Globus pallidus (tissue), 1 donor: ENCODE results near the gene PLAU.
"Not testable (repeated sequence)": the region's sequence is repeated elsewhere in the genome, so short reads cannot be mapped to it uniquely, and the experiment has no call there.

ENCODE experiments used
- DNase-seq: peaks from one replicate; pipeline ENCODE4 v3.0.0-alpha.2; 2015; ENCODE audit warnings: low spot score

The PLAU gene

DNA sequence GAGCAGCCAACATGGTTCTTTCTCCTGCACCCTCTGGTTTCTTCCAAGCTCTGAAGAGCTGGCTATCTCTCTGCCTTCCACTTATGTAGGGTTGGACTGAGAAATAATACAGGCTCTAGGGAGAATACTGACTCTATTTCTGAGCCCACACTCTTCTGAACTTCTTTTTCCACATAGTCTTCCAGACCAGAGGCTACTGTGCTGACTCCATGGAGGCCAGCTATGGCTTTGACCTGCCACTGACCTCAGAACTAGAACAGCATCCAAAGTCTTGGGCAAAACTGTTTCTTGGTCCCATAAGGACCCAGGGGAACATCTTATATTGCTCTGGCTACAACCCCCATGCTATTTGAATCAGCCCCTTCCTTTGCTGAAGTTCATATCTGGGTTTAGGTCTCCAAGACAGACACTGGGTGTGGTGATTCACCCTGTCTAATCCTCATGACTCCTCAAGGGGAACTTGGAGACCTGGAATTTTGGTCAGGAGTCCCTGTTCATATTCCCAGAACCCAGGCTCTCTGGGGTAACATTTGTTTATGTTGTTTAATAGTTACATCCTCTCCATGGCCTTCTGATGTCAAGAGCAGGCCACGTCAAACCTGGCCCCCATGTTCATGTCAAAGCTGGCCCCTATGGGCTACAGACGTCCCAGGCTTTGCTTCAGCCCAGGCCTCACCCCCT lies 12.1 kb upstream of the PLAU start:
- no peak for DNase-seq

DNA sequence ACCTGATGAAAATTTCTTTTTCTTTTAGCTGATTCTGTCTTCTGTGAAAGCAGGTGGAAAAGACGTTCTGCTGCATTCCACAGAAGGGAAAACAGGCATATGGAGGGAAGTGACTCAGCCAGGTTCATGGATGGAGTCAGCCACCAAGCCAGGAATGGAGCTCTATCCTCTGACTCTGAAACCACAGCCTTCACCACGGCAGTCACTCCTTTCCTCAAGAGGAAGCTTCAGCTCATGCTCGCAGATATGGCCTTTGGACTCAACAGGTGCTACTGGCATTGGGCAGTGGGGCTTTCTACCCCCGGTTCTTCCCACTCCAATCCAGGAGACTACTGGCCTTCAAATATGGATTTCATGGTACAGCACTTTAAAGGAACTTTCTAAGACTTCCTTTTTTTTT lies 11.5 kb upstream of the PLAU start:
- DNase-seq = no peak

DNA sequence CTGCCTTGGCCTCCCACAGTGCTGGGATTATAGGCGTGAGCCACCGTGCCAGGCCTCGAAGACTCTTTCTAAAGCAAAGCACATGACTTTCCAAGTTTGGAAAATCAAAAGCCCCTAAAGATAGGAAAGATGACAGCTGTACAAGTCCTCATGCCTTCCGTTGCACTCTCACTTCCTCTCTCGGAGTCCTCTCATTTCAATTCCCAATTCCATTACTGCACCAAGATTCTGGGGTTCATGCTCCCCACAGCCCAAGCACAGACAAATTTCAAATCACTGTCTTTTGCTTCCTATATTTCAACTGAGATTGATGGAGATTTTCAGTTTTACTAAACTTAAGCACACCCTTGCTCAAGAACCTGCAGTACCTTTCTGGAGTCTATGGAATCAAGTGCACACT lies 10.9 kb upstream of the PLAU start:
- no peak for DNase-seq

DNA sequence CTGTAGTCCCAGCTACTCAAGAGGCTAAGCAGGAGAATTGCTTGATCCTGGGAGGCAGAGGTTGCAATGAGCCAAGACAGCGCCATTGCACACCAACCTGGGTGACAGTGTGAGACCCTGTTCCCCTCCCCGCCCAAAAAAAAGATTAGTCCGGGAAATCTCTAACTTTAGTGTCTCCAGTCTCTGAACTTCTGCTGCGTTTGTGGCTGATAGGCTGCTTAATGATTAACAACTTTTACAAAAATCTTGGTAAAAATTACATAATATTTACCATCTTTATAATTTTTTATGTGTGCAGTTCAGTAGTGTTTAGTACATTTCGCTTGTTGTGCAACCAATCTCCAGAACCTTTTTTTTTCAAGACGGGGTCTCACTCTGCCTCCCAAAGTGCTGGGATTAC lies 9.7 kb upstream of the PLAU start:
- no peak for DNase-seq

DNA sequence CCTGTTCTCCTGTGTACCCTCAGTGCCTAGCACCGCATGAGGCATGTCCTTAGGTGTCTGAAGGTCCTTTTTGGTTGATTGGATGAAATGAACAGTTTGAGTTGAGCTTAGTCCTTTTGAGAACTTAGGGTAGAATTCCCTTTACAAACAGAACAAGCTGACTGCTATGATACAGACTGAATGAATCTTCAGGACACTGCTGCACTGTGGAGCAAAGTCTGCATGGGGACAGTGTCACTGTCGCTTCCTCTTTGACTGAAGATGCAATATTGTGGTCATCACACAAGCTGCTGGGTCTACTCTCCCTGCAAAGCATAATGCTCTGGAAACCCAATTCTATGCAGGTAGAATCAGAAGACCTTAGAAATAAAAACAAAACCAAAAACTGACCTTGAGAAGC lies 8.6 kb upstream of the PLAU start:
- no peak for DNase-seq

DNA sequence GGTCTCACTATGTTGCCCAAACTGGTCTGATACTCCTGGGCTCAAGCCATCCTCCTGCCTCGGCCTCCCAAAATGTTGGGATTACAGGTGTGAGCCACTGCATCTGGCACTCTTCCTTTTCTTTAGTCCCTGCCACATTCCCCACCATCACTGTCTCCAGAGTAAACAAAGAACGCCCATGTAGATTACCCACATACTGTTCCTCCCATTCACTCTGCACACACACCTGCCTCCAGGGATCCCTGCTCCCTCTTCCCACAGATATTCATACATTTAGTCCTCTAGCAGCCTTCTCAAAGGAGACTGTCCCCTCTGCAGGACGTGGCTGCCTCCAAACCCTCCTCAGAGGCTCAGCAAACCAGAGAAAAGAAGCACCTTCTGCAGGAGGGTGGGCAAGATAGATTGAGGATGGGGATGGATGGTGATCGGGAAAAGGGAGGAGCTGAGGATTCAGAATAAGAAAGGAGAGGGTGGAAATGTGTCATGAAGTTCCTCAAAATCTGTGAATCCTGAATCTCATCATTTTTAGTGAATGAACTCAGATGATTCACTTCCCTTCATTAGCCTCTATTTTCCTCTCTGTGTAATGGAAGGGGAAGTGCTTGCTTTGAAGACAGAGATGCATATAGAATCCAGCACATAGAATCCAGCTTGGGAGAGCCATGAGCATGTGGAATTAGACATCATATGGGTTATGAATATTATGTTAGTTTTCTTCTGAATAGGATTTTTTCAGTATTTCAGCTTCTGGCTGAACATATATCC lies 5.5 kb upstream of the PLAU start:
- DNase-seq = no peak

DNA sequence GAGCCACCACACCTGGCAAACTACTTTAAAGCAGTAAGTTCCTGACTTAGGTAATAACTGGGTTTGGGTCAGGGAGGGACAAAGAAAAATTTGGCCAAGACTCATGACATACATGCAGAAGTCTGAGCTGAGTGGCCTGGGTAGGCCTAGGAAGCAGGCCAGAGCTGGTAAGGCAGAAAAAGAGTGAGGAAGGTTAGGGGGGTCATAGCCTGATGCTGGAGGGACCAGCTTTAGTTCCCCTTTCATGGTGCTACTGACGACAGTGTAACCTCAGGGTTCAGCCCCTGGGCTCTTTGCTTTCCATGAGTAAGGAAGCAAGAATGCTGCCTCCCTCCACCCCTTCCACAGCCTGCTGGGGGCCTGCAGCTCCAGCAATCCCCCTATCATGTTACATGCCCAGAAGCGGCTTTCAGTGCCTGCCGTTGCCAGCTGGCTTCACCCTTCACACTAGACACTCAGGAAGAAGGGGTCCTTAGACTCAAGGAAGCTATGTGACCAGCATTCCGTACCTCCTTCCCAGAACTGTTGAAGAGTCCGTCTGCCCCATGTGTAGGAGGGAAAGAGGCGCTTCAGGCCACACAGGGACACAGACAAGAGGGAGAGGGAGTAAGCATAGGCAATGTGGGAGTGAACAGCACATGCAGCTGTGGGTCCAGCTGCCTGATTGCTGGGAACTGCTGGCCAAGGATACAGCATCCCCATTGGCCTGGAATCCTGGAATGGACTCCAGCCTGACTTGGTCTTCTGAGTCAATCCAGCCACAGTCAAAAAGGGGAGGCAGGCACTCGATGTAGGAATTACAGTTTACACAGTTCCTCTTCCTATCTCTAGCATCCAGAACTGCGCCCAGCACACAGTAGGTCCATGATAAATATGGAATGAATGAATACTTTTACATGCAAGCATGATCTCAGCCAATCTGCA lies 4.1 kb upstream of the PLAU start:
- DNase-seq = no peak

DNA sequence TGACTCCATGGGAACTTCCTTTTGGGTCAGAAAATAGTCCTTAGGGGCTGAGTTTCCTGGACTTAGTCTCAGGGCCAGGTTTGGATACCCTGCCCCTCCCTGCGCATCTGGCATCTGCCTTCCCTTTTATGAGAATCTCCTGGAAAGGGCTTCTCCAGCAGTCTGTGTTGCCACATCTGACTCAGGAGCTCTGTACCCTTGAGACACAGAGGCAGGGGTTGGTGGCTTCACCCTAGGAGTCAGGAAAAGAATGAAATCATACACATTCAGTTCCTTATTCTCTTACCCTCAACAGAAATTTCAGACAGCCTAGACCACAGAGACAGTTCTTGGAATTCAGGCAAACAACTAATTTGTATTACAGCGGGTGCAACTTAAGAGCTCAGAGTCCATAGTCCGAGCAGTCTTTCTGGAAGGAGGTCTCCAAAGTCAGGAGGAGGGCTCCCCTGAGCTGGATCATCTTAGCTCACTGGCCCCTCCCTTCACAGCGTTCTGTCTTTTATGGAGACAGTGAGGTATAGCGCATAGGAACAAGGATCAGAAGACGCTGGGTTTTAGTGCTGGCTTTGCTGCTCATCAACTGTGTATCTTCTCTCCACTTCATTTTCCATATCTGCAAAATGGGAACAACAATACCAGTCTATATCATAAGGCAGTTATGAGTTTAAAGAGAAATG lies 3.0 kb upstream of the PLAU start:
- no peak for DNase-seq

DNA sequence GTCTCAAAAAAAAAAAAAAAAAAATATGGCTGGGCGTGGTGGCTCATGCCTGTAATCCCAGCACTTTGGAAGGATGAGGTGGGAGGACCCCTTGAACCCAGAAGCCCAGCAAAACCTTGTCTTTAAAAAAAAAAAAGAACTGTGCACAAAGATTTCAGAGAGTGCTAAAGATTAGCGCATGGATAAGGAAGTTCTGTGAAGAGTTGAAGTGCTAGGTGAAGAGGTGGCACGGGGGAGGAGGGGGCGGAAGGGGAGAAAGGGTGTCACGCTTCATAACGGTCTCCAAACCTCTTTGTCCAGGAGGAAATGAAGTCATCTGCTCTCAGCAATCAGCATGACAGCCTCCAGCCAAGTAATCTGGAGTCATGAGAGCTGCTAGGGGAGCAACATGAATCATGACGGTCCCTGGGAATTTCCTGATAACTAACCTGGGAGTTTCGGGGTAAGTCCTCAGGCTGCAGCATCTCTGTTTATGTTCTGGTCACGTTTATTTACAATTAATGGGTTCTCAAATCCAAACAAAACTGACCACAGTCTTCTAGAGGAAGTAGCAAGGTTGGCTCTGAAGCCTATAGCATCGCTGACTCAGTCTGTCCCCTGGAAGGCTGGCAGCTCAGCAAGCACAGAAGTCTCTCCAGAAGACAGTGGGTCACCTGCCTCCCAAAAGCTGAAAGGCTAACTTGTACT lies 1.9 kb upstream of the PLAU start:
- DNase-seq = no peak

DNA sequence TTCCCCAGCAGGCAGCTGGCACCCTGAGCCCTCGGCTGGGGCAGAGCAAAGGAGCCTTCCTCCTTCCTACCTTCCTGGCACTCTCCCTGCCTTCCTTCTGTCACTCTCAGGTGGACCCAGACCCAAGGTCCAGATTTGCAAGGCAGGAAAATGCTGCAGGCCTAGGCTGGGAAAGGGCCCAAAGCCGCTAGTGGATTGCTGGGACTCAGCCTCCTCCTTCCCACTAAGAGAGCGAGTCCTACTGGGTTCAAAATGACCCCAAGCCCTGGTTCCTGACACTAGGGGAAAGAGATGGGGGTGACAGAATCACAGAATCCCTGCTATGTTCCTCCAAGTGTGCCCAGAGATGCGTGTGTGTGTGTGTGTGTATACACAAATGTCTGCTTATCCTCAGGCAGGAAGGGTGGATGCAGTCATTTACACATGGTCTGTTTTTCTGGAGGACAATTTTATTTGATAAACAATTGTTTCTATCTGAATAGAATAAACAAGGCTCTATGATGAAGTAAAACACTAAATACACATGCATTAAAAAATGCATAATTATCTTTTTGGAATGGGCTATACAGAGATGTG lies 1.3 kb upstream of the PLAU start:
- DNase-seq = no peak

DNA sequence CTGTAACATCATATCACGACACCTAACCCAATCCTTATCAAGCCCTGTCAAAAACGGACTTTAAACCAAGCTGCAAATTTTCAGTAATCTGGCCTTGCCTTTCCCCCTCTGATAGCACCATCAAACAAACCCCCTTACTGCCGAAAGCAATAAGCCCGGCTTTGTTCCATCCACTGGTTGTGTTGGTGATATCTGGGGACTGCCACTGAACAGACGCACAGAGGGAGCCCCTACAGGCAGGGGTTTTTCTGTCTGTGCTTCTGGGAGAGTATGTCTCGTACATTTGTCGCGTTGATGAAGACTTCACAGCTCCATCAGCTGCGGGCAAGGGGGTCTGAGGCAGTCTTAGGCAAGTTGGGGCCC lies 550 bp upstream of the PLAU start:
- no peak for DNase-seq

DNA sequence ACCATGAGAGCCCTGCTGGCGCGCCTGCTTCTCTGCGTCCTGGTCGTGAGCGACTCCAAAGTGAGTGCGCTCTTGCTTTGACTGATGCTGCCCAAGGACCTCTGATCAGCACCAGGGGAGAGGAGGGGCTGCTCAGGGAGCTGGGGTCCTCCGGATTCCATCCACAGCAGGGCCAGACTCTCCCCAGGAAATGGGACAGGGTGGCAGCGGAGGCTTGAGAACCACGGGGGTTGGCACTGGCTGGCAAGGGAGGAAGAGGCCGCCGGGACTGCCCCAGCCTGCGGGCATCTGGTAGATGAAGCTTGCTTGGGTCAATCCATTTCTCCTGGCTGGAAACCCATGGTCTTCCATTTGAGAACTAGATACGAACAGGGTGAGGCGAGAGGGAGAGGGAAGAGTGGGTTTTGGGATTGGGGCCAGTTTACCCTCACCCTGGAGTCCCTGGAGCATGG lies 647 bp downstream of the PLAU start:
- DNase-seq = no peak

DNA sequence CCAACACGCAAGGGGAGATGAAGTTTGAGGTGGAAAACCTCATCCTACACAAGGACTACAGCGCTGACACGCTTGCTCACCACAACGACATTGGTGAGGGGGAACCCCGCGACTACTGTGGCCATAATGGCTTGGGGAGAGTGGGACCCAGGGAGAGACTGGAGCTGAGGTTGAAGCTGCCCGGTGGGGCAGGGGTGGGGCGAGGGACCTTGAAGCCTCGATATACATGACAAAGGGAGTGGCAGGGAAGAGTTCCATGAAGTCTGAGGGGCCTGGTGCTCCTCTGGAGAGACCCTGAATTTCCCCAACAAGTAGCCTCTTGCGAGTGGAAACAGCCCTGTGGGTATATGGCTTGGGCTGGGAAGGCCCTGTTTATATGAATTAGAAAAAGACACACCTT lies 3.1 kb downstream of the PLAU start:
- DNase-seq = no peak

DNA sequence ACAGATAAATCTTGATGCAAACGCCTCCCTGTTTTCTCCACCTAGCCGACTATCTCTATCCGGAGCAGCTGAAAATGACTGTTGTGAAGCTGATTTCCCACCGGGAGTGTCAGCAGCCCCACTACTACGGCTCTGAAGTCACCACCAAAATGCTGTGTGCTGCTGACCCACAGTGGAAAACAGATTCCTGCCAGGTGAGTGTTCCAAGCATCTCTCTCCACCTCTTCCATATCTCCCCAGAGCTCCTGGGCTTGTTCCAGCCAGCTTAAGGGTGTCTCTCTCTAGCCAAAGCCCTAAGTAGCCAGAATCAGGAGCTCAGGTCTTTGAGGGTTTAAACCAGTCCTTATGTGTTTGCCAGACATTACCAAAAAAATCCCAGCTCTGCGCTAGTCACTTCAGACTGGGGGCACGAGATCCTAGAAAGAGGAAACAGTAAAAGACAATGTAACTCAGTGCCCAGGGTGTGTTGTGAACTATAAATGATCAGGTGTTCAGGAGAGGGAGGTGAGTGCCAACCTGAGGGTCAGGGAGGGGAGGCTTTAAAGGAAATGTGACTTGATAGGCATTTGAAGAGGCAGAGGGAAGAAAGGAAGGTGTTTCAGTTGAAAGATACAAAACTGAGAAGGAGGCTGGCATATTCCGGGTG lies 4.4 kb downstream of the PLAU start:
- DNase-seq = no peak

DNA sequence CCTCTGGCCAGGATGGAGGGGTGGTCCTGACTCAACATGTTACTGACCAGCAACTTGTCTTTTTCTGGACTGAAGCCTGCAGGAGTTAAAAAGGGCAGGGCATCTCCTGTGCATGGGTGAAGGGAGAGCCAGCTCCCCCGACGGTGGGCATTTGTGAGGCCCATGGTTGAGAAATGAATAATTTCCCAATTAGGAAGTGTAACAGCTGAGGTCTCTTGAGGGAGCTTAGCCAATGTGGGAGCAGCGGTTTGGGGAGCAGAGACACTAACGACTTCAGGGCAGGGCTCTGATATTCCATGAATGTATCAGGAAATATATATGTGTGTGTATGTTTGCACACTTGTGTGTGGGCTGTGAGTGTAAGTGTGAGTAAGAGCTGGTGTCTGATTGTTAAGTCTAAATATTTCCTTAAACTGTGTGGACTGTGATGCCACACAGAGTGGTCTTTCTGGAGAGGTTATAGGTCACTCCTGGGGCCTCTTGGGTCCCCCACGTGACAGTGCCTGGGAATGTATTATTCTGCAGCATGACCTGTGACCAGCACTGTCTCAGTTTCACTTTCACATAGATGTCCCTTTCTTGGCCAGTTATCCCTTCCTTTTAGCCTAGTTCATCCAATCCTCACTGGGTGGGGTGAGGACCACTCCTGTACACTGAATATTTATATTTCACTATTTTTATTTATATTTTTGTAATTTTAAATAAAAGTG lies 6.0 kb downstream of the PLAU start:
- DNase-seq = no peak

DNA sequence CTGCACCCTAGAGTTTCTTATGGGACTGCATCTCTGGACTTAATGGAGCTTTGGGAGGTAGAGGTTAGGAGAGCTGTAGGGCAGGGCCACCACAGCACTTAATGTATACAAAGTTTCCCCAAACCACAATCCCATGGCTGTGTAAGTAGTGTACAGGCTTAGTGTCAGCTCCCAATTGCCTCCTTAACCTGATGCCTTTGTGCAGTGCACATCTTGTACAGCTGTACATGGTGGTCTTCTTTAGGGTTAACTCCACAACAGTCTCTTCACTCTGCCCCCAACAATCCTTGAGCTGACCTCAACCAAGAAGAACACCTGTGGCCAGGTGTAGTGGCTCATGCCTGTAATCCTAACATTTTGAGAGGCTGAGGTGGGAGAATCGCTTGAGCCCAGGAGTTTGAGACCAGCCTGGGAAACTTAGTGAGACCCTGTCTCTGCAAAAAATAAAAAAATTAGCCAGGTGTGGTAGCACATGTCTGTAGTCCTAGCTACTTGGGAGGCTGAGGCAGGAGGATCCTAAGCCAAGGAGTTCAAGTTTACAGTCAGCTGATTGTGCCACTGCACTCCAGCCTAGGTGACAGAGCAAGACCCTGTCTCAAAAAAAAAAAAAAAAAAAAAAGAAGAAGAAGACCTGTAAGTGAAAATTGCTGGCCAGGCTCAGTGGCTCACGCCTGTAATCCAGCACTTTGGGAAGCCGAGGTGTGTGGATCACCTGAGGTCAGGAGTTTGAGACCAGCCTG lies 6.8 kb downstream of the PLAU start:
- DNase-seq = no peak

DNA sequence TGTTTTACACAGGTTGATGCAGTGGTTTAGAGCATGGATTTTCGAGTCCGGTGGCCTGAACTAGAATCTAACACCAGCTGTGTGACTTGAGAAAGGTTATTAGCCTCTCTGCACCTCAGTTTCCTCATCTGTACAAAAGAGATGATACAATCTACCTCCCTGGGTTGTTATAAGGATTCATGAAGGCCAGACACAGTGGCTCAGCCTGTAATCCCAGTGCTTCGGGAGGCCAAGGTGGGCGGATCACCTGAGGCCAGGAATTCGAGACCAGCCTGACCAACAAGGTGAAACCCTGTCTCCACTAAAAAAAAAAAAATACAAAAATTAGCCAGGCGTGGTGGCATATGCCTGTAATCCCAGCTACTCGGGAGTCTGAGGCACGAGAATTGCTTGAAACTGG lies 8.5 kb downstream of the PLAU start:
- not testable (repeated sequence) for DNase-seq

DNA sequence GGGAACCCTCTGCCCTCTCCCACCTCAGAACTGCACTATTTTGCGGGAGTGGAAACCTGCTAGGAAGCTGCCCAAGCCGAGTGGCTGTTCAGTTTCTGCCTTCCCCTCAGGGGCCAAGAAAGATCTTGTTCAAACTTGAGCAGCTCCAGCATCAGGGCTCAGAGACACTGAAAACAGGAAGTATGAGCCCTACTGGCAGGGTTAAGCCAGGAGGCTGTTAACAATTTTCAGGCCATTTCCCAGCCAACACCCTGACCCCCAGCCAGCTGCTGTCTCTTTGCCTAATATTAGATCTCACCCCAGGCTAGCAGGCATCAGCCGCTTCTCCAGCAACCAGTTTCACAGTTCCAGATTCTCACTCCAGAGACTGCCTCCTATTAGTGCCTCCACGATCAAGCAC lies 9.2 kb downstream of the PLAU start:
- DNase-seq = peak; percentile 41
